ENCODE measurements around the gene LIPA.
"Not testable (repeated sequence)": the region's sequence is repeated elsewhere in the genome, so short reads cannot be mapped to it uniquely, and the experiment has no call there.

Gene LIPA

DNA sequence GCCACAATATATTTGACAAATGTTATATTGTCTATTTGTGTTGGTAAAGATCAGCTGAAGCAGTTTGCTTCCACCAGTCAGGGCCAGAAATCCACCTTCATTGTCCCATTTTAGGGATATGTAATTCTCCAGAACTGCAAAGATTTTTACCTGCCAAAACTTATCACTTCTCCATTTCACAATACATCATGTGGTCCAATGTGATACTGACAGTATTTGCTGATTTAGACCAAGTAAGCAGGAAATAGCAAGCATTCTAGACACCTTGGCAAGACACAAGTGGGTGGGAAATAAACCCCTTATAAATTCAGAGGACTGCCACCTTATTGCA is 18.5 kb upstream of the LIPA start:
- DNase-seq (ENCODE audit: low read depth in 3 of 3) = no peak

DNA sequence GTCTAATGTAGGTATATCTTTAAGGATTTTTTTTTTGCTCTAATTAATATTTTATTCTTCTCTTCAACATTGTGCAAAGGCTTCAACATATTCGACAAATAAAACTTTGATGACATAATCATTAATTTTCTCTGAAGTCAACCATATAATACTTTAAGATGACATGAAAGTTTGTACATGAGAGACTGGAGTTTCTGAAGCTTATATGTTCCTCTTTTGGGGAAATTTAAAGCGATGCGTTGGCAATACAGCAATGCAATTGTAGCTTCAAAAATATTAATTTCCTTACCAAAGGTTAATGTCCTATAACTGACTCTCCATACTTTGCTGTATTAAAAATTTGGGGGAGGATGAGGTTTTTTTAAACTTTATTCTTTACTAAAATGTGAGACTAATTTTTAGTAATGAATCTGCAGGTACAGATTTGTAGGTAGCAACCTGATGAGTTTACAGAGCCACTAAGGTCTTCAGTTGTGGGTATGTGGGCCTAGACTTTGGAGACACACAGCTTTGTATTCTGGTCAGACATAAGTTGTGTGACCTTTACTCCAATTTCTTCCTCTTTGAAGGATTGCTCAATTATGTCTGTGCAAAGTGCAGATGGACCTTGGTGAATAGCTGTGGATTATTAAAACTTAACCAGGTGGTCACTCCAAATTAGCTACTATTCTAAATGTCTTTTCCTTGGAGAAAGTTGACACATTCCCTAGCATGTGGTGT is 18.0 kb upstream of the LIPA start:
- no peak for DNase-seq (ENCODE audit: low read depth in 3 of 3)

DNA sequence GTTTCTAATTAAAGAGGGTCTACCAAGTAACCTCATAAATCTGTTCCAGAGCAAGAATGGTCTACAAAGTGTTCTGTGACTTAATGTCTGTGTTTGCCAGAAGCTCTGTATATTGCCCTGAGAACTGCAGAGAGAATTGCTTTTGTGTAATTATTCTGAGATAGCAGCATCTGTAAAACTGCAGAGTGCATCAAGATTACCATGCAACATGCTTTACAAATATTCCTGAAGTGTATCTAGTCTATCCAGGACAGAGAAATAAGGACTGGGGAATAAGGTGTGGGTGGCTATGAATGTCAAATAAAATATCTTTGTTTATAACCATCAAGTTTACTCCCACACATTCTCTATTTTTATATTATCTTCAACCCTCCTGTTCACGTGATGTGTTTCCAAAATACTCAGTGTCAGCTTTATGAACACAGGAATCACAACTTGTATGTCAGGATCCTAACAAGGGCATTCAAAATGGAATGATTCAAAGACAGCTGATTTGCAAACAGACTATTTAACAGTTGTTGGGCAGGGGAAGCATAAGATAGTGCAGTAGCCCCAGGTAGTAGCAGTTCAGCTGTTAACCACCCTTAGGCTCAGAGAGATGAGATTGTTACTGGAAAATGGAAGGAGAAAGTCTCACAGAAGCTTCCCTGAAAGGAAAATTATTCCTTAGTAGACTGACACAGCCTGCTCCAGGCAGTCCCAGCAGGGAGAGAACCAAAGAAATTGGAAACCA is 15.3 kb upstream of the LIPA start:
- DNase-seq (ENCODE audit: low read depth in 3 of 3) = no peak

DNA sequence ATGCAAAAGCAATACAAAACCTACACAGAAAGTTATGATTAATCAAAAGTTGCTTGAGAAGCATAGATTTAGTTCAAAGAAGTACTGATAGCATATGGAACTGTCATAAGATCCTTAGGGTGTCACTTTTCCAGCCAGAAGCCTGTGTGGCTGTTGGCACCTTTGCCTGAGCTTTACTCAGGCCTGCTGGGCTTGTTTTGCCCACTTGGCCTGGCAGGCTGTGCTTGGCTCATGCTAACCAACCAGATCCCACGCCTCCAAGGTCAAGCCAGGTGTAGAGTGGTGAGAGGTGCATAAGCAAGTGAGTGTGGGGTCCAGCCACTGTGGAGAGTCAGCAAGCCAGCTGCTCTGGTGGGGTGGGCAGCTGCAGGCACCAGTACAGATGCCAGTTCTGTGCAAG is 12.0 kb upstream of the LIPA start:
- DNase-seq (ENCODE audit: low read depth in 3 of 3) = no peak

DNA sequence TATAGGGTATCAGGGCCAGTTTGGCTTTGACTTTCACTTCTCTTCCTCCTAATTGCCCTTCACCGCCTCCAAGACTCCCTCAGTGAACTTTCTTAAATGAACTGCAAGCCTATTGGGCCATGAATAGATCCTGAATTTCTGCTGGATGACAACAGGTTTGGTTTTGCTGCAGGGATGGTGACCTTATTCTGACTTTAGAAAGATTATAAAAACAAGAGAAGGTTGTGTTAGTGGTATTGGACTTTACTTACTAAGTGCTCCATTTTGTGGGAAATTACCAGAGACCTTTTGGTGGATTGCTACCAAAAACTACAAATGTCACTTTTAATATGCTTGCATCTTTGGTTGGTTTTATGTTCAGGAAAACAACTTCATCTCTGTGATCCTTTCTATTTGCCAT is 11.5 kb upstream of the LIPA start:
- no peak for DNase-seq (ENCODE audit: low read depth in 3 of 3)

DNA sequence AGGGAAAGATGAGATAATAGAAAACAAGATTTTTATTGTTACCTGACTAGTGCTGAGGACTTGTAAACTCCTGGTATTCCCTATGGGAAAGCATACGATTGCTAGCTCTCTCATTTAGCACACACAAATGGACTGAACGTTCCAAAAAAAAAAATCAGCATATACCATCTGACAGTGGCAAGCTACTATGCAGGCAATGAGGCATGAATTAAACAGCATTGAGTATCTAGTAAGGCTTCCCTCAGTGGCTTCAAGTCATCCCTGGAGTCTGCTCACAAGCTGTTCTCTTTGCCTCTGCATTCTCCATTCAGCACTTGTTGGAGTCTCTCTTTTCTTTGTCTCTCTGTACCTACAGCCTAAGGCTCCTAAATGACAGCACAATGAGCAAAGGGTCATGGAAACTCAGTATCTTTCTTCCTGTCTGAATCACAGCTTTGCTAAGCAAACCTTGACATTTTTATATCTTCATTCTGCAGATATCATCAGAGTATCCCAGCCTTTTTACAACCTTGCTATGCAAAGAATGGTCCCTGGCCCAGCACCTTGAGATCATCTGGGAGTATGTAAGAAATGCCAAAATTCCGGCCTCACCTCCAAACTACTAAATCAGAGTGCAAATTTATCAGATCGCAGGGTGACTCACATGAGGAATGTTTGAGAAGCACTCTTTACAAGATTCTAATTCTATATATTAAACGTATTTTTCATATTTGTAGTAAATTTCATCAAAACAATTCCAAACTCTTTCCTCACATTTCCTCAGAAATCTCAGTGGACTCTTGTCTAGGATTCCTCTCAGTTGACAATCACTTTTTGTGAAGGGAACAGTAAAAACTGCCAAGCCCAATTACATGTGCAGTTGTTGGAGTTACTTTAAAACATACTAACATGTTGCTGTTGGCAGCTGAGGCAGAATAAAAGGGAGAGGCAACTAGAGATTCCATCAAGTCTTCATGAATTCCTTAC is 10.8 kb upstream of the LIPA start:
- no peak for DNase-seq (ENCODE audit: low read depth in 3 of 3)

DNA sequence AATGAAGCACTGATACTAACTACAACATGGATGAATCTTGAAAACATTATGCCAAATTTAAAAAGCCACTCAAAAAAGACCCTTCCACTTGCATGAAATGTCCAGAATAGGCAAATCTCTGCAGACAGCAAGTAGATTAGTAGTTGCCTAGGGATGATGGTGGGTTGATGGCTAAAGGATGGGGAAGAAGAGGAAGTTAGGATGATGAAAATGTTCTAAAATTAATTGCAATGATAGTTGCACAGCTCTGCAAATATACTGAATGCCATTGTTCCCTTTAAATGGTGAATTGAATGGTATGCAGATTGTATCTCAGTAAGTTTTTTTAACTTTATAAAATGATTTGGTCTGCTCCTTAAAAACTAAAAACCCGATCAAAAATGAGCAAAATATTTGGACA is 7.3 kb upstream of the LIPA start:
- DNase-seq (ENCODE audit: low read depth in 3 of 3) = no peak

DNA sequence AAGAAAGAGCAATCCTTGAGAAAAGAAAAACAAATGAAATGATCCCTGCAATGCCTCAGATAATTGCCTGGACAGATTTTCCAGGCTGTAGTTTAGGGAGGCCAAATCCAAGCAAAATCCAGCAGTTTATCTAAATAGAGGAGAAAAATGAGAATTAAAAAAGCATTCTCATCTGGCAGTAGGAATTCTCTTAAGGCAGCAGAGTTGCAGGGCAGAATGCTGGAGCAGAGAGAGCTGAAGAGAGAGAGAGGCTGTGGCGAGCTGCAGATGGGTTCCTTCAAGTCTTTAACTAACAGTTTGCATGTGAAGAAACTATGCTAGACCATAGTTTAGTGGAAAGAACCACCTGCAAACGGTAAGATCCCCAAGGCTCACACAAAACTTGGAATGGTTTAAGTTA is 6.0 kb upstream of the LIPA start:
- DNase-seq (ENCODE audit: low read depth in 3 of 3) = no peak

DNA sequence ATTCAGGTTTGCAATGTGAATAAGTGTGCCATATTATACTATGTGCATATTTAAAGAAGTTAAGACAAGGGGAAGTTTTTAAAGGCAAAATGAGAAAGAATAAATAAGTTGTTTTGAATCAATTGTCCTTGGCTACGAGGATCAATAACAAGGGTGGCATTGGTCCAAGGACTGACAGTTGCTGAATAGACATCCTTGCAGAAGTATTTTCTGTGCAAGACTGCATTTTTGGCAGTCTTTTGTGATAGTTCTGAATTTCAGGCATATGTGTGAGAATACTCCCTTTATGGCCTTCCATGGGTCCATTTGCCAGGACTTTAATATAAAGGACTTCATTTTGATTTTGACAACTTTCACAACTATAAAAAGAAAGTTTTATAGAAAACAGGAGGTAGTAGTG is 5.4 kb upstream of the LIPA start:
- DNase-seq (ENCODE audit: low read depth in 3 of 3) = no peak

DNA sequence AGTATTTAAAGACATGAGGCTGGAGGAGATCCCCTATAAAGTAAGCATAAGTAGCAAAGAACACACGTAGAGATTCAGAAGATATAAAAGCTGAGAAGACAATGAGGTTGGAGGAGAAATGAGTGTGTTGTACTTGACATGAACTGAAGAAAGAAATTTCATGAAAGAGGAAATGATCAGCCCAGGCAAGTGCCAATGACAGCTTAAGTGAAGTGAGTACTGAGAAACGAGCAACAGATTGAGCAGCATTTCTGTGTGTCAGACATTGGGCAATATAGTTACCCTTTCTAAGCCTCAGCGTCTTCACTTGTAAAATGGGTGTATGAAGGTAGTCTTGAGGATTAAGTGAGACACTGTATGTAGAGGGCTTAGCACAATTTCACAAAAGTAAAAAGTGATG is 4.8 kb upstream of the LIPA start:
- DNase-seq (ENCODE audit: low read depth in 3 of 3) = no peak

DNA sequence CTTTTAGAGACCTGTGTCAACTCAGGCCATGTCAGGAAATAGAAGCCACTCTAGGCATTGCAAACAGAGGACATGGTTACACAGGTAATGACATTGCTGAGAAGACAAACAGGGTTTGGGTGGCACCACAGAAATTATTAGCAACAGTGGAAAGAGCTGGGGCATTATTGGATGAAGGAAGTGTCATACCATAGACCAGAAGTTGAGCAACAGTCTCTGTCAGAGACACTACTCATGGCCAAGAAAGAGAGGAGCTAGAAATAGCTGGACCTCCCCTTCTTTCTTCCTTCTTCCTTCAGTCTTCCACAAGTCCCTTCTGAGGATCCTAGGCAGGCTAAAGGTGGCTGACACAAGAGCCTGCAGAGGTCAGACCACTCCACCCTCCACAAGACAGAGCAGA is 4.2 kb upstream of the LIPA start:
- DNase-seq (ENCODE audit: low read depth in 3 of 3) = no peak

DNA sequence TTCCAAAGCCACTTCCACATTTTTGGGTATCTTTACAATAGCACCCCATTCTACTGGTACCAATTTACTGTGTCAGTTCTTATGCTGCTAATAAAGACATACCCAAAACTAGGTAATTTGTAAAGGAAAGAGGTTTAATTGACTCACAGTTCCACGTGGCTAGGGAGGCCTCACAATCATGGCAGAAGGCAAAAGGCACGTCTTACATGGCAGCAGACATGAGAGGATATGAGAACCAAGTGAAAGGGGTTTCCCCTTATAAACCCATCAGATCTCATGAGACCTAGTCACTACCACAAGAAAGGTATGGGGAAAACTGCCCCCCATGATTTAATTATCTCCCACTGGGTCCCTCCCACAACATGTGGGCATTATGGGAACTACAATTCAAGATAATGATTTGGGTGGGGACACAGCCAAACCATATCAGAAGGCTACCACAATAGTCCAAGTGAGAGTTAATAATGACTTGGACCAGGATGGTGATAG is 3.6 kb upstream of the LIPA start:
- peak in 1 of 3 experiments; percentile 19 for DNase-seq (ENCODE audit: low read depth in 3 of 3)

DNA sequence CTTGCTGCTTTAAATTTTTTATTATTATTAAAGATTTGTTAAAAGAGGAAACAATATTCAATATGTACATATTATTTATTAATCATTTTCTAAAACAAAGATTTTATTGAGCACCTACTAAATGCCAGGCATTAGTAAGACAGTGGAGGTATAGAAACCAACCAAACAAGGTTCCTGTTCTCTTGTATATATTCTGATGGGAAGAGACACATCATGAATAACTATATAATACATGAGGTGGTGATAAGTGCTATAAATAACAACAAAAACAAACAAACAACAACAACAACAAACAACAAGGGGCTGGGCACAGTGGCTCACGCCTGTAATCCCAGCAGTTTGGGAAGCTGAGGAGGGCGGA is 630 bp upstream of the LIPA start:
- no peak for DNase-seq (ENCODE audit: low read depth in 3 of 3)

DNA sequence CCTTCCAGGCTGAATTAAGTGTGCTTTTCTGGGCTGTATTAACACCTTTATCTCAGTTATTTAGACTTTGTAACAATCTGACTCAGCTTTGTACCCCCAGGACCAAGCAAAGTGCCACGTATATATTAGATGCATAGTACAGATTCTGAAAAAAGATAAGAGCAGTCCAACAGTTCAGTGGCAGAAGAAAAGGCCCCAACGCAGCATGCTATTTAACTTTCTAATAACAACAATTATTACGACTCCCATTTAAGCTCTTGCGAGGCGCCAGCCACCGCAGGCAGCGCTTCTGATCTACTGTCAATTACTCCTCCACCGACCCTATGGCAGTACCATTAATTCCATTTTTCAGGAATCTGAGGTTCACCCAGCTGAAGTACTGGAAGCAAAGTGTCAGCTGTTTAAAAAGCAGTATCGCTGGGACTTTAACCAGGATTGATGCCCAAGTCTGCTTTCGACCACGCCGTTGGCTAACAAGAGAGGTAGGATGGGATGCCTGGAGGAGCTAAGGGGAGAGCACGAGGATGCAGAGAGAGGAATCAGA is 638 bp downstream of the LIPA start:
- no peak for DNase-seq (ENCODE audit: low read depth in 3 of 3)

DNA sequence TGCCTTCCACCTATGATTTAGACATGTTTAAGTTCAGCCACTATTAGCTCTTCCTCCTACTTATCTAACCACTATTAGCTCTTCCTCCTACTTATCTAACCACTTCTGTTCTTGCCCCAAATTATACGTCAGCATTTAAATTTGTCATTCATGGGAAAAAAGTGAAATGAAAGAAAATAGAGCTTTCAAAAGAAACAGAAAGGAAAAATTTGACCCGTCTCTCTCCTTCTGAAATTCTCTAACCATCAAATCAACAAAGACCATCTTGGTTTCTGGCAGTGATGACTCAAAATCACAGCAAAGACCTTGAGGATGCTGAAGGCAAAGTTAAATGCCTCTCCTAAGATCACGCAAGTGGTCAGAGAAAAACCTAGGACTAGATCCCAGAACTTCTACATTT is 2.6 kb downstream of the LIPA start:
- no peak for DNase-seq (ENCODE audit: low read depth in 3 of 3)

DNA sequence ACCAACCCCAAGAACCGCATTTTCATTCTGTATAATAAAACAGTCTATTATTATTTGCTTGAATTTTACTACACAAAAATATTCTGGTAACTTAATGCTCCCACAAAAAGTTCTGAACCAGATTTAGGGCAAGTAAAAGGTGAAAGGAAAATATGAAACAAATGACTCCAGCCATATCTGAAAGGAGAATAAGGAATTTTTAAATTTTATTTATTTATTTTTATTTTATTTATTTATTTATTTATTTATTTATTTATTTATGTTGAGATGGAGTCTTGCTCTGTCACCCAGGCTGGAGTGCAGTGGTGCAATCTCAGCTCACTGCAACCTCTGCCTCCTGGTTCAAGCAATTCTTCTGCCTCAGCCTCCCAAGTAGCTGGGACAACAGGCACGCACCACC is 4.0 kb downstream of the LIPA start:
- not testable (repeated sequence) for DNase-seq (ENCODE audit: low read depth in 3 of 3)

DNA sequence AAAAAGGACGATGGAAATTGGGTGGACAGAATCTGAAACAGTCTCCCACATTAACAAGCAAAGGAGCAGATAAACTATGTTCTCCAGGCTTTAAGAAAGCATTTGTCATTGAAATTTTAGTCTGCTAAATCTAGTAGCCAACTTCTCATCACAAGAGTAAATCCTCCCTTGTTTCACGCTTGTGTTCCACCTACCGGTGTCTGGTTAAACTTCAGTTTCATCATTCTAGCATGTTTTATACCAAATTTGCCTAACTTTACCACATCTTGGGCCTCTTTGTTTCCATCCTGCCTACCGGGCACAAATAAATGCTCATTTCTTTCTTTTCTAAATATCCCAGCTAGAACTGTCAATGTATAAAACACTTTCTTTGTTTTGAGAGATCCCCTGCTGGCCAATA is 5.8 kb downstream of the LIPA start:
- DNase-seq (ENCODE audit: low read depth in 3 of 3) = no peak

DNA sequence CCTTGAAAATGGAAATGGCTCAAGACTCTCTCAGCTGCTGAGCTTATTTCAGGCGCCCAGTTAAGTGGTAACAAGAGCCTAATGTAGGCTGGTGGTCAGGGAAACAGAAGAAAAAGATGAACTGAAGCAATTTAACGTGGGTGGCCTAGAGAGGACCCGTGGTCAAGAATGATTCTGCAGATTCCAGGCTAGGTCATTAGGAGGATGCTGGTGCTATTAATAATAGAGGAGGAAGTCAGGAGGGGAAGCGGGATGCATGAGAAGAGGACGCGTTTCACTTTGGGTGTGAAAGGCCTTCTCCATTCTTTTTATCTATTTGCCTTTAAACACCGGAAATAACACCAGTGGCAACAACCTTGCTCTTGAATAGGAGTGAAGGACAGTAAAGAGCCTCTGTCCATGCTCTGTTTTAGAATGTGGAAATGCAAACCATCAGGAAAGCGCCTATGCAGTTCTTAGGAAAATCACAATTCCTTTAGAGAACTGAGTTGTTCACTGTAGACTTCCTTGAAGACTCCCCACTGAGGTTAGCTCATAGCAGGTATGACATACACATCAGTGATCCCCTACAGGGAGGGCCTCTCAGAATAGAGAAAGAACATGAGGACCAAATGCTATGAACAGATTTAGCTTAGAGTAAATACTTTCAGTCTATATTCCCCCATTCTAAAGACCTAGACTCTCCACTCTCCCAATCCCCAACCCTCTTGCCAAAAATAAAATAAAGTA is 8.6 kb downstream of the LIPA start:
- no peak for DNase-seq (ENCODE audit: low read depth in 3 of 3)

DNA sequence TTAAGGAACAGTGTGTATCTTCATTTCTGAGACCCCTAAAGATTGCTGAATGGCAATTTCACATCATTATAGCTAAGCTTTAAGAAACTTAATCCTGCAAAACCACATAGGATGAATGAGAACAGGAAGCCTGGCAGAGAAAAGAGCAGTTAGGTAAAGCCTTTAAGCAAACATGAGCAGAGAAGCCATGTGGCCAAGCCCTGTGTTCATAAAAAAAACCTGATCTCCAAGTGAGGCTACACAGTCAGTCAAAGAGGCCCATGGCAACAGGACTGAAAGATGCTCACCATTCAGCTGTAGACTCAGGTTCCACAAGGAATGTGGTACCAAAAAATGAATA is 9.3 kb downstream of the LIPA start:
- no peak for DNase-seq (ENCODE audit: low read depth in 3 of 3)

DNA sequence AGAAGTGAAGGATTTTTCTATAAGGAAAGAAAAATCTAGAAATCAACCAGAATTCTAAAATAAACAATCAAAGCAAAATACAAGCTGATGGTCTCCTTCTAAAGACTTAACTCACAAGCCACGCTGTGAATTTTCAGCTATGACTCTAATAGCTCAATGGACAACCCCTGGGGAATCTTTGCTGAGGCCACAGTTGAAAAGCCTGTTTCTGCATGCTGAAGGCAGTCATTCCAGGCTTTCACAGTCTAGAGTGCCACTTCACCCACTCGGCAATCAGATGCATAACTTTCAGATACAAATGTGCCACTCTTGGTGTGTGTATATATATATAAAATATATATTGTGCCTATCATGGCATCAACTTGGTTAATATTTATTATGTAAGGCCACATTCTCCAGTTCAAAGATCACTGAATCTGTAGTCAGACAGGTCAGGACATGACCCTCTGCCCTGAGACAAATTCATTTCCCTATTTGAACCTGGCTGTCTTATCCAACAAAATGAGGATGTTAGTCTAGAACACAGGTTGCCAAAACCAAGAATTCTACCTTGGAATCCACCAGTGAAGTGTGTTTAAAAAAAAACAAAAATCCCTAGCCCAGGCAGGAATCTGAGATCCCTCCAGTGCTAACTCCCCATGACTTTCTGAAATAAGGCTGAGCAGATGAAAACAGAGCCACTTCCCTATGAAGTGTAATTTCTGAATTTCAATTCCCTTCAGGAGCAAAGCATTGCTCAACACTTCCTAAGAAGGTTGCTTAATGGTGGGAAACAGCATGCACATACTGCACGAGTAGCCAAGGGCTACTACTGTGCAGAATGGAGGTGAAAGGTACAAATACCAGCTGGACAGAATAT is 9.9 kb downstream of the LIPA start:
- DNase-seq (ENCODE audit: low read depth in 3 of 3) = no peak

DNA sequence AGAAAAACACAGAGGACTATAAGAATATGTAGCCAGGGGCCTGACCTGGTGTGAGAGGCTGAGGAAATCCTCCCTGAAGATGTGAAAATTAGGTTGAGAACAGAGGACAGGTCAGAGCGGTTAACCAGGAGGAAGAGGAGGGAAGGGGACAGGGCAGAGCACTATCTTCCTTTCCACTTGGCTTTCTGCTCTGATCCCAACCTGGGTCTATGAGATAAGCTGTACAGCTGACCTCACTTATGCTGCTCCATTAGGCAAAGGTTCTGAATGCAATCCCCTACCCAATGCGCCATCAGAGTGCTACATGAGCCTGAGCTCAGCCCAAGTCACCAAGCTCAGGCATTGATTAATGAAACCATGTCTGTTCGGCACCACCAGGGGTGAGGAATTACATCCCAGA is 10.5 kb downstream of the LIPA start:
- DNase-seq (ENCODE audit: low read depth in 3 of 3) = no peak

All from stimulated activated CD4-positive, alpha-beta T cell treated with anti-CD3 and anti-CD28 coated beads, TNF-alpha, amount 100 ng/mL, for 24 hours (primary cell).